ENCODE data around the gene GNG3. TPM values are rescaled to one million over a fixed set of nuclear protein-coding genes. Genes with fewer than 3 reads are reported as not detected.

GNG3 gene
- total and polyA plus RNA-seq, 2 of the 8 experiments (the other 6 are each of a cell fraction or from before 2014, with no cell fraction given) = 4.9 to 12.1 TPM

GRCh38 chr11:62708793-62709192 lies 1.3 kb downstream of the GNG3 start:
- peak overlapping the region; percentile 68 to 89 (median 84) for H3K4me3 ChIP-seq (ENCODE audit: extremely low read depth in 1 of 4, insufficient read depth in 2 of 4, low read depth in 3 of 4, low read length in 4 of 4)
- H3K4ac ChIP-seq (replicated peaks; ENCODE audit: insufficient read length, low read depth, low read length) = no peak overlapping the region
- peak overlapping the region; percentile 14 for H4K5ac ChIP-seq (ENCODE audit: insufficient read length, low read depth, low read length)
- no peak overlapping the region for H3K14ac ChIP-seq (ENCODE audit: insufficient read length)
- peak overlapping the region; percentile 61 to 81 (median 70); a peak in 6 of 7 replicates for H3K9ac ChIP-seq (replicated peaks in 1 of 4; ENCODE audit: extremely low read depth in 1 of 4, low read depth in 3 of 4, low read length in 3 of 4)
- no peaks in the 10 kb centered on the region for H3K9me3 ChIP-seq (ENCODE audit: insufficient read depth in 2 of 2, low read depth in 1 of 2, low read length in 1 of 2)
- peak overlapping the region; percentile 78; the same call in 1 of the 2 replicates for H3K27ac ChIP-seq (ENCODE audit: low read depth, low read length)
- peaks cover 0 to 9% of the 10 kb centered on the region in 2 experiments; a peak in 1 of 4 replicates for H3K79me2 ChIP-seq (ENCODE audit: control insufficient read depth in 1 of 2, insufficient read depth in 2 of 2, low read length in 2 of 2)
- H3K27me3 ChIP-seq (replicated peaks in 1 of 4; ENCODE audit: control insufficient read depth in 3 of 4, extremely low read depth in 1 of 4, insufficient read depth in 3 of 4, low read length in 3 of 4) = no peaks in the 10 kb centered on the region
- peak overlapping the region; percentile 100; the same call in 1 of the 2 replicates for H4K8ac ChIP-seq (ENCODE audit: extremely low read depth, insufficient read depth, low read length)
- no peaks in the 10 kb centered on the region for H4K20me1 ChIP-seq (replicated peaks in 1 of 2; ENCODE audit: control insufficient read depth in 1 of 2, insufficient read depth in 2 of 2, low read length in 2 of 2)
- peaks cover 12 to 33% (median 17%) of the 10 kb centered on the region in 4 experiments for H3K36me3 ChIP-seq (ENCODE audit: control insufficient read depth in 2 of 4, insufficient read depth in 4 of 4, low read length in 3 of 4)
- H3K79me1 ChIP-seq (ENCODE audit: low read depth, low read length) = no peaks in the 10 kb centered on the region; the same call in 1 of the 2 replicates
- H3K18ac ChIP-seq (ENCODE audit: extremely low read depth, low read length) = peak overlapping the region; percentile 79; the same call in 1 of the 2 replicates
- 0 out of 2 replicates have a peak overlapping the region, but pooled peaks have one; percentile 50 for H2BK15ac ChIP-seq (ENCODE audit: low read length)
- peaks cover 22% of the 10 kb centered on the region for H3K23me2 ChIP-seq (ENCODE audit: low read depth, low read length)
- H2BK20ac ChIP-seq (ENCODE audit: low read length) = no peak overlapping the region
- peak overlapping the region; percentile 45 for H4K91ac ChIP-seq (replicated peaks; ENCODE audit: insufficient read length, low read length)
- H3K4me2 ChIP-seq (ENCODE audit: insufficient read depth in 1 of 2, low read depth in 2 of 2, low read length in 2 of 2) = peak overlapping the region; percentile 99
- no peak overlapping the region for H3K56ac ChIP-seq (replicated peaks; ENCODE audit: insufficient read length, low read depth, low read length)
- FAIRE-seq = no peak
- H2AFZ ChIP-seq (ENCODE audit: low read length) = peak overlapping the region; percentile 33; the same call in 1 of the 2 replicates
- no peak overlapping the region for H3K23ac ChIP-seq (ENCODE audit: insufficient read length)
- H2BK5ac ChIP-seq (ENCODE audit: low read depth, low read length) = peak overlapping the region; percentile 82
- TF ChIP-seq SIN3A (conservative IDR thresholded peaks at IDR 0.05 in 1 of 2, IDR thresholded peaks at IDR 0.05 in 1 of 2; ENCODE audit: low read depth in 1 of 2, low read length in 2 of 2) (no peak), PHF8 (conservative IDR thresholded peaks at IDR 0.05; ENCODE audit: low read depth, low read length) (0 out of 2 replicates have a peak, but pooled peaks have one; percentile 23), GTF2F1 (IDR thresholded peaks at IDR 0.05; ENCODE audit: borderline replicate concordance, low read depth, low read length) (no peak), CHD1 (IDR thresholded peaks at IDR 0.05; ENCODE audit: low read depth, low read length) (no peak), SUZ12 (IDR thresholded peaks at IDR 0.05; ENCODE audit: low read length) (0 out of 2 replicates have a peak, but pooled peaks have one; percentile 13), CBX5 (IDR thresholded peaks at IDR 0.05; ENCODE audit: low read depth, low read length) (no peak), SIRT6 (IDR thresholded peaks at IDR 0.05; ENCODE audit: low read length) (no peak), KDM1A (IDR thresholded peaks at IDR 0.05; ENCODE audit: borderline replicate concordance, low read length) (no peak), TAF1 (IDR thresholded peaks at IDR 0.05; ENCODE audit: low read depth, low read length) (no peak), SP1 (IDR thresholded peaks at IDR 0.05; ENCODE audit: low read depth, low read length) (no peak), POU5F1 (IDR thresholded peaks at IDR 0.05; ENCODE audit: low read depth, low read length) (no peak)
- H2AK5ac ChIP-seq (ENCODE audit: low read depth, low read length) = peak overlapping the region; percentile 25; the same call in 1 of the 2 replicates
- H2BK120ac ChIP-seq (replicated peaks; ENCODE audit: low read depth, low read length) = no peak overlapping the region
- ChIA-PET CTCF (ENCODE audit: partially characterized antibody) (interaction anchor here (0.6 to 3.8 kb wide), 10 partner anchors 12 to 365 kb away, joined by 3 to 21 read pairs (median 4); partner anchors contain the start of genes LBHD1, UBXN1, UQCC3 and ZBTB3), POLR2A (ENCODE audit: partially characterized antibody) (interaction anchor here (0.6 to 61.4 kb wide), 33 partner anchors 9 to 172 kb away, joined by 3 to 2041 read pairs (median 8); partner anchors contain the start of genes B3GAT3, C11orf98, CSKMT and EEF1G)
- DNase-seq (ENCODE audit: low read depth in 1 of 2, low spot score in 2 of 2) = peak in 1 of 2 experiments; percentile 69
- peaks cover 7 to 34% (median 20%) of the 10 kb centered on the region in 4 experiments for H3K4me1 ChIP-seq (replicated peaks in 1 of 4; ENCODE audit: control insufficient read depth in 3 of 4, insufficient read depth in 4 of 4, low read length in 3 of 4)
- WGBS, 2 experiments (ENCODE audit: extremely low coverage in 1 of 2, insufficient coverage in 1 of 2, insufficient read length in 1 of 2, insufficient replicate concordance in 2 of 2, low coverage in 1 of 2, low lambda C conversion rate in 2 of 2, missing lambda C conversion rate in 1 of 2) = 7% methylated on average over 7 of the region's 7 CpGs; no CpG with 5 or more reads in 1 of the 2 experiments
- H2BK12ac ChIP-seq (ENCODE audit: low read depth, low read length) = peak overlapping the region; percentile 85; the same call in 1 of the 2 replicates
